Measurements from ENCODE around the gene TMEM200B.
"Not testable (repeated sequence)": the region's sequence is repeated elsewhere in the genome, so short reads cannot be mapped to it uniquely, and the experiment has no call there.

Gene TMEM200B

DNA sequence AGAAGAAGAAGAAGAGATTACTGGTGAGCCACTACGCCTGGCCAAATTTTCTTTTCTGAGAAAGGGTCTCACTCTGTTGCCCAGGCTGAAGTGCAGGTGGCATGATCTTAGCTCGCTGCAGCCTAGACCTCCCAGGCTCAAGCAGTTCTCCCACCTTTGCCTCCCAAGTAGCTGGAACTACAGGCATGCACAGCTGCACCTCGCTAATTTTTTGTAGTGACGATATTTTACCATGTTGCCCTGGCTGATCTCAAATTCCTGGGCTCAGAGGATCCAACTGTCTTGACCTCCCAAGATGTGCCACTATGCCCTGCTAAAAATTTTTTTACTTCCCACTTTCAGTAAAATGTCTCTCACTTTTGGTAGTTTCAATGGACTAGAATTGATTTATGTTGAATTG, 24.4 kb downstream of the TMEM200B start:
- H3K9me3 Mint-ChIP-seq (ENCODE audit: low read depth): no peaks in the 10 kb centered on the region
- H3K27me3 Mint-ChIP-seq: no peaks in the 10 kb centered on the region
- peaks cover 11% of the 10 kb centered on the region for H3K36me3 Mint-ChIP-seq
- no peak overlapping the region for H3K27ac Mint-ChIP-seq
- H3K4me3 Mint-ChIP-seq: no peak overlapping the region
- H3K4me1 Mint-ChIP-seq (ENCODE audit: low read depth): peaks cover 2% of the 10 kb centered on the region

DNA sequence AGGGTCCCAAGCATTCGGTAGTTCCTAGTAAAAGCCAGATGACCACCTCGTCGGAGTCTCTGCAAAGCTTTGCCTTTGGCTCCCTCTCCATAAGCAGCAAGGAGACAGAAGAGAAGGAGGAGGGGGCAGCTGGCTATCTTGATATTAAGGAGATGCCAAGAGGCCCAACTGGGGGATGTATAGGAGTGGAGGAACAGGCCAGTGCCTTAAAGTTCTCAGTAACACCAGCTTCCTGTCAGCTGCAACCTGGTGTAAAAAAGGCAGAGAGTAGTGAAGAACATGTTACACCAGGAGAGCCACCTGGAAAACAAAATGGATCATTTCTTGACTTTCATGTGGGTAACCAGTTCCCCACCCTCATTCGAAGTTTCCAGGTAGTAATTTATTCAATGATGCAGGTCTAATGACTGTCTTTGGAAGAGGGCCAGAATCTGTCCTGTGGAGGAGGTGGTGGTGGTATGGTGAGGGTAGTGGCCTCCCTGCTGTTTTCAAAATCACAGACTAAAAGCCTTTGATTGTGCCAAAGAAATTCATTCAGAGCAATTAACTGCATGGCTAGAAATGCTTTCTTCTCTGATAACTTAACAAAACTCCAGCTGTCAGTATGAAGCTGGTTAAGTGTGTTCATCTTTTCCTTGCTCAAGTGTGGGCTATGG, 27.3 kb downstream of the TMEM200B start:
- H3K4me1 Mint-ChIP-seq (ENCODE audit: low read depth): peaks cover 4% of the 10 kb centered on the region
- no peak overlapping the region for H3K4me3 Mint-ChIP-seq
- H3K36me3 Mint-ChIP-seq: peaks cover 19% of the 10 kb centered on the region
- peak overlapping the region; percentile 34 for H3K27ac Mint-ChIP-seq
- no peaks in the 10 kb centered on the region for H3K27me3 Mint-ChIP-seq
- H3K9me3 Mint-ChIP-seq (ENCODE audit: low read depth): no peaks in the 10 kb centered on the region

DNA sequence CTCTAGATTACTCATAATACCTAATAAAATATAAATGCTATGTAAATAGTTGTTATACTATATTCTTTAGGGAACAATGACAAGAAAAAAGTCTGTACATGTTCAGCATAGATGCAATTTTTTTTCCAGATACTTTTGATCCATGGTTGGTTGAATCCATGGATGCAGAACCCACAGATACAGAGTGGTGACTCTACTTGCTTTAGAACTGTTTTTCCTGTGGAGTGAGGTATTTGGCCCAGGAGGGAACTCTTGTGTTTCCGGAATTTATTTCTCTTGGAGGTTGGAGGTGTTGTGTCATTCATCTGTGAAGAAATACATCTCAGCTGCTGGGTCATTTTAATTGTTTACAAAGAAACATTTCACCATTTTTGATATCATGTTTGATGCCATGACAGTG, 28.7 kb downstream of the TMEM200B start:
- Mint-ChIP-seq H3K27me3 (no peaks in the 10 kb centered on the region), H3K4me3 (no peak overlapping the region), H3K9me3 (ENCODE audit: low read depth) (no peaks in the 10 kb centered on the region), H3K36me3 (peaks cover 22% of the 10 kb centered on the region), H3K4me1 (ENCODE audit: low read depth) (peaks cover 4% of the 10 kb centered on the region), H3K27ac (no peak overlapping the region)

DNA sequence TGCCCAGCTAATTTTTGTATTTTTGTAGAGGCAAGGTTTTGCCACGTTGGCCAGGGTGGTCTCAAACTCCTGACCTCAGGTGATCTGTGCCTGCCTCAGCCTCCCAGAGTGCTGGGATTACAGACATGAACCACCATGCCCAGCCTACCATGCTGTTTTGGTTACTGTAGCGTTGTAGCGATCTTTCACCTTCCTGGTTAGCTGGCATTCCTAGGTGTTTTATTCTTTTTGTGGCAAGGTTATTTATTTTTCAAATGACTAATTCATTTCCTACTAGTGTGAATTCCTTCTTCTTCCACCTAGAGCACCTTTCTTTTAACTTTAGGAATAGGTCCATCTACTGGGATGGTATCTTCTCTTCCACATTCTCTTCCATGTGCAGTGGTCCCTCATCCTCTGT, 29.3 kb downstream of the TMEM200B start:
- peaks cover 4% of the 10 kb centered on the region for H3K4me1 Mint-ChIP-seq (ENCODE audit: low read depth)
- H3K9me3 Mint-ChIP-seq (ENCODE audit: low read depth): no peaks in the 10 kb centered on the region
- H3K36me3 Mint-ChIP-seq: peaks cover 22% of the 10 kb centered on the region
- no peak overlapping the region for H3K4me3 Mint-ChIP-seq
- H3K27ac Mint-ChIP-seq: no peak overlapping the region
- H3K27me3 Mint-ChIP-seq: no peaks in the 10 kb centered on the region

DNA sequence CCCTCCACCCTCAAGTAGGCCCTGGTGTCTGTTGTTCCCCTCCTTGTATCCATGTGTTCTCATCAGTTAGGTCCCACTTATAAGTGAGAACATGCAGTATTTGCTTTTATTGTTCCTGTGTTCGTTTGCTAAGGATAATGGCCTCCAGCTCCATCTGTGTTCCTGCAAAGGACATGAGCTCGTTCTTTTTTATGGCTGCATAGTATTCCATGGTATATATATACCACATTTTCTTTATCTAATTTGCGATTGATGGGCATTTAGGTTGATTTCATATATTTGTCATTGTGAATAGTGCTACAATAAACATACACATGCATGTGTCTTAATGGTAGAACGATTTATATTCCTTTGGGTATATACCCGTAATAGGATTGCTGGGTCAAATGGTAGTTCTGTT, 31.0 kb downstream of the TMEM200B start:
- H3K9me3 Mint-ChIP-seq (ENCODE audit: low read depth); H3K27me3 Mint-ChIP-seq; H3K27ac Mint-ChIP-seq; H3K4me1 Mint-ChIP-seq (ENCODE audit: low read depth); H3K4me3 Mint-ChIP-seq: not testable (repeated sequence)
- H3K36me3 Mint-ChIP-seq: peaks cover 23% of the 10 kb centered on the region

DNA sequence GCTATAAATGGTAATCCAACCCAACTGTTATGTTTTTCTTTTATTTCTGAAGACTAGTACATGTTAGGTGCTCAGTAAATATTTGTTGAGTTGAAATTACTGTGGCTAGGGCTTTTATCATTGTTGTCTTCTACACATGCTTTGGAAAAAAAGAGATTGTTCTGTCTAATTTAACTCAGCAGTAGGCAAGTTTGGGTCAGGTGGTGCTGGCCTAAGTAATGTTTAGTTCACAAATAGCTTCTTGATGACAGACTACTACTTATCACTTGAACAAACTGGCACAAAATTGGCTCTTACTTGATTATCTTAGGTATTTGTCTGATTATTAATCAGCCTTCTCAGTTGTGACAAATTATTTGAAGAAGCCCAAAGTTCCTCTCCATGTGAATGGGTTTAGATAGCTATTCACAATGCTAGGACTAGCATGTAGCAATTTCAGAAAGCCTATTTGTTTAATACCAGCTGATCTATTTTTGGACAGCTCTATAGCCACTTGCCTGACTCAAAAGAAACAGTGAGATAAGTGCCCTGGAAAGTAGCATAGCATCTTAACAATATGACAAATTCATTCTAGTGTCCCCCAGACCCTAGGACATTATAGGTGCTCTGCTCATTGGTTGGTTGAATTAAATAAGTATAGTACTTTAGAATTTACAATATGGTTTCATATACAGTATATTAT, 32.6 kb downstream of the TMEM200B start:
- H3K4me3 Mint-ChIP-seq: no peak overlapping the region
- peaks cover 20% of the 10 kb centered on the region for H3K36me3 Mint-ChIP-seq
- H3K9me3 Mint-ChIP-seq (ENCODE audit: low read depth): no peaks in the 10 kb centered on the region
- peaks cover 4% of the 10 kb centered on the region for H3K4me1 Mint-ChIP-seq (ENCODE audit: low read depth)
- H3K27me3 Mint-ChIP-seq: no peaks in the 10 kb centered on the region
- no peak overlapping the region for H3K27ac Mint-ChIP-seq

DNA sequence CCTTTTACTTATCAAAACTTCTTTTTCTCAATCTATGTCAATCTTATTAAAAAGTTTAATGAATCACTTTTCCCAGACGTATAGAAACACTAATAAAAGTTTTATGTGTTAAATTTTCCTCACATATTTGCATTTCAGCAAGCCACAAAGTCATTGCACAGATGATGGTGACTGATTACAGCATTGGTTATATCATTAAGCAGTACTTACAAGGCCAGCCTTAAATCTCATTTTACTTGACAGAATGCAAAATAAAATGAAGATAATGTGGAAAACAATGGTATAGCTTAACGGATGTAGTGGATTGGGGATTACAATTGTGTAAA, 39.5 kb downstream of the TMEM200B start:
- no peak overlapping the region for H3K4me3 Mint-ChIP-seq
- H3K27ac Mint-ChIP-seq: peak overlapping the region; percentile 67
- peaks cover 3% of the 10 kb centered on the region for H3K36me3 Mint-ChIP-seq
- H3K4me1 Mint-ChIP-seq (ENCODE audit: low read depth): peaks cover 11% of the 10 kb centered on the region
- H3K9me3 Mint-ChIP-seq (ENCODE audit: low read depth): no peaks in the 10 kb centered on the region
- H3K27me3 Mint-ChIP-seq: no peaks in the 10 kb centered on the region

DNA sequence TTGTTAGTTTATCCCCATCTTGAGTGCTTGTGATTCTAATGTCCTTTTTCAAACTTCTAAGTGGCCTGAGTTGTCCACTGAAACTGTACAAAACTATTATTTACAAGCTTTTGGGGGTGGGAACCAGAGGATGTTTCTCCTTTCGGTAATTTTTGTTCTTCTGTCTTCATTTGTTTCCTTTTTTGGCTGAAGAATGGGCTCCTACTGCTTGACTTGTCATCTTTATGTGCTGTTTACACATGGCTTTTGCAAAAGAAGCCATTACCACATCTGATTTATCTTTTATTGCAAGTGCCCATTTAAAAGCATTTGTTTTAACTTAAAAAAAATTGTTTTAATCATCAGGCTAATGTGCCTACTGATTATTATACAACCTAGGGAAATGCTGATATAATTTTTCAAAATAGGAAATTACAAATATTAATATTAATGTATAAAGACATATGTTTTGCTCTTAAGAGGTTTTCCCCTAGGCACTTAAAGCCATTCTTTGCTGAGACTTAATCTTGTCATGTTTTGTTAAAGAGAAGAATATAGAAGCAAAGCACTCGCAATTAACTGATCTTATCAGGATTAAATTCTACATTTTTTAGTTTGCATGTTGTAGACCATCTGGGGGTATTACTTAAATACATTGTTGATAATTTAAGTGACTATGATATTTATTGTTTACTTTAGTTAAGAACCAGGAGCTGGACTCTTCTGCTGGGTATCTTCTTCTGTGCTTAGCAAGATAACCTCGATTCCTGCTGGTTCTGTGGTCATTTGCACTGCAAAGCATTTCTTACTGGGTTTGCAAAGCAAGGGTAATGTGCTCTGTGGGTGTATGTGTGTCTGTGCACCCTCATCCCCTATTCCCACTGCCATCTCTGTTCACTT, 40.1 kb downstream of the TMEM200B start:
- H3K27ac Mint-ChIP-seq: peak overlapping the region; percentile 67
- H3K27me3 Mint-ChIP-seq: no peaks in the 10 kb centered on the region
- H3K9me3 Mint-ChIP-seq (ENCODE audit: low read depth): no peaks in the 10 kb centered on the region
- H3K4me3 Mint-ChIP-seq: no peak overlapping the region
- peaks cover 11% of the 10 kb centered on the region for H3K4me1 Mint-ChIP-seq (ENCODE audit: low read depth)
- H3K36me3 Mint-ChIP-seq: peaks cover 3% of the 10 kb centered on the region

DNA sequence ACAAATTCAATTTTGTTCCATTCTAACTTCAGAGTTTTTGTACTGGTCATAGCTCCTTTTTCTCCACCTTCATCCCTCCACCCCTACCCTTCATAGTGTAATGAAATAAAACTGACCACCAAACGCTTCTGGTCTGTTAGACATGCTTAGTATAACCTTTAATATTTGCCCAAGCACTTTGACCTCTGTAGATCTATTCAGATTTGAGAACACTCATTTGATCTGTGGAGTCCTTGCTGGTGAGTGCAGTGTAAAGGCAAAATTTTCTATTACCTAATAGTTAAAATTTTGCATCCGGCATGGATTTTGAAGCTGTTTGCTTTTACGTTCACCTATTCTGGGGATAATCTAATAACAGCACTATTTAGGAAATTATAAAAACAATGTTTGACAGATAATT, 41.2 kb downstream of the TMEM200B start:
- H3K36me3 Mint-ChIP-seq: peaks cover 3% of the 10 kb centered on the region
- H3K9me3 Mint-ChIP-seq (ENCODE audit: low read depth): no peaks in the 10 kb centered on the region

DNA sequence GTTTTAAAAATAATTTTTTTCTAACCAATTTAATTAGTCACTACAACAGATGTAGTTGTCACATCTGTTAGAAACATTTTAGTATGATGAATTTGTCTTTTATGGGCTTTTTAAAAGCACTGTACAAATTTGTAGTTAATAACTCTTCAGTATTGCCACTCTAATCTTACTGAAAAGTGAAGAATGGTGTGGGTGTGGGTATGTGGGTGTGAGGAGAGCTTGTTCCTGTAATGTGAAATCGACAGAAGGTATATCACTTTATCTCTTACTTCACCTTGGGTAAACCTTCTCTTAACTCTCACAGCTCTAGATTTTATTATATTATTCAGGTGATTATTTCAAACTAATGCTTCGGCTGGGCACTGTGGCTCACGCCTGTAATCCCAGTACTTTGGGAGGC, 42.5 kb downstream of the TMEM200B start:
- Mint-ChIP-seq H3K36me3 (peaks cover 3% of the 10 kb centered on the region), H3K4me3 (no peak overlapping the region), H3K27ac (peak overlapping the region; percentile 54), H3K9me3 (ENCODE audit: low read depth) (no peaks in the 10 kb centered on the region), H3K27me3 (no peaks in the 10 kb centered on the region), H3K4me1 (ENCODE audit: low read depth) (peaks cover 11% of the 10 kb centered on the region)

More for the DNA sequence above, 41.2 kb downstream of the TMEM200B start:
- peaks cover 11% of the 10 kb centered on the region for H3K4me1 Mint-ChIP-seq (ENCODE audit: low read depth)
- H3K27me3 Mint-ChIP-seq: no peaks in the 10 kb centered on the region
- no peak overlapping the region for H3K4me3 Mint-ChIP-seq
- H3K27ac Mint-ChIP-seq: no peak overlapping the region

DNA sequence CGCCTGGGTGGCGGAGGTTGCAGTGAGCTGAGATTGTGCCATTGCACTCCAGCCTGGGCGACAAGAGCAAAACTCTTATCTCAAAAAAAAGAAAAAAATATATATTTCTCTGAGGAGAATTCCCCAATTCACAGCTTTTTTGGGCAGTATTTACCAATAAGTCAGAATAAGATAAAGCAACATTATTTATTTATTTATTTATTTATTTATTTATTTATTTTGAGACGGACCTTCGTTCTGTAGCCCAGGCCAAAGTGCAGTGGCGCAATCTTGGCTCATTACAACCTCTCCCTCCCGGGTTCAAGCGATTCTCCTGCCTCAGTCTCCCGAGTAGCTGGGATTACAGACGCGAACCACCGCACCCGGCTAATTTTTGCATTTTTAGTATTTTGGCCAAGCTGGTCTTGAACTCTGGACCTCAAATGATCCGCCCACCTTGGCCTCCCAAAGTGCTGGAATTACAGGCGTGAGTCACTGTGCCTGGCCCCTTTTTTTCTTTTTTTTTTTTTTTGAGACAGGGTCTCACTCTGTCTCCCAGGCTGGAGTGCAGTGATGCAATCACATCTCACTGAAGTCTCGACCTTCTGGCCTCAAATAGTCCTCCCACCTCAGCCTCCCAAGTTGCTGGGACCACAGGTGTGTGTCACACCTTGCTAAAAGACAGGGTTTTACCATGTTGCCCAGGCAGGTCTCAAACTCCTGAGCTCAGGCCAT, 43.6 kb downstream of the TMEM200B start:
- peak overlapping the region; percentile 34 for H3K27ac Mint-ChIP-seq
- not testable (repeated sequence) for H3K9me3 Mint-ChIP-seq (ENCODE audit: low read depth); H3K36me3 Mint-ChIP-seq; H3K27me3 Mint-ChIP-seq; H3K4me3 Mint-ChIP-seq
- peaks cover 11% of the 10 kb centered on the region for H3K4me1 Mint-ChIP-seq (ENCODE audit: low read depth)

DNA sequence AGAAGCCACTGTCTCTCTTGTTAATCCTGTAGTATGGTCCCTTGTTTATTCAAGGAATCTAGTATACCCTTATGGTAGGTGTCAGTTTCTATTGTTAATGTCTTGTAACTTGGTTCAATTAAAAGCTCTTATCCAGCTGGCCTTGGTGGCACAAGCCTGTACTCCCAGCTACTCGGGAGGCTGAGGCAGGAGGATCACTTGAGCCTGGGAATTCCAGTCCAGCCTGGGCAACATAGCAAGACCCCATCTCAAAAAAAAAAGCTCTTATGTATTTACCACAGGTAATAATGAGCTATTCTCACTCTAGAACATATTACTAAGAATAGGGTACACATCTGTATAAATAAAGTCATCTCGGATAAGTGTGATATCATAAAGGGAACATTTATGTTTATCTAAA, 46.5 kb downstream of the TMEM200B start:
- H3K4me1 Mint-ChIP-seq (ENCODE audit: low read depth): peaks cover 3% of the 10 kb centered on the region
- no peak overlapping the region for H3K4me3 Mint-ChIP-seq
- no peaks in the 10 kb centered on the region for H3K27me3 Mint-ChIP-seq
- H3K27ac Mint-ChIP-seq: peak overlapping the region; percentile 43
- H3K36me3 Mint-ChIP-seq: peaks cover 3% of the 10 kb centered on the region
- H3K9me3 Mint-ChIP-seq (ENCODE audit: low read depth): no peaks in the 10 kb centered on the region

Data from activated naive CD8-positive, alpha-beta T cell (primary cell).